ENCODE results near the gene MCC. TPM values are rescaled to one million over a fixed set of nuclear protein-coding genes. Genes with fewer than 3 reads are reported as not detected.

Gene MCC
- total RNA-seq, 1 experiment from 2014 or later = 23.5 TPM

DNA sequence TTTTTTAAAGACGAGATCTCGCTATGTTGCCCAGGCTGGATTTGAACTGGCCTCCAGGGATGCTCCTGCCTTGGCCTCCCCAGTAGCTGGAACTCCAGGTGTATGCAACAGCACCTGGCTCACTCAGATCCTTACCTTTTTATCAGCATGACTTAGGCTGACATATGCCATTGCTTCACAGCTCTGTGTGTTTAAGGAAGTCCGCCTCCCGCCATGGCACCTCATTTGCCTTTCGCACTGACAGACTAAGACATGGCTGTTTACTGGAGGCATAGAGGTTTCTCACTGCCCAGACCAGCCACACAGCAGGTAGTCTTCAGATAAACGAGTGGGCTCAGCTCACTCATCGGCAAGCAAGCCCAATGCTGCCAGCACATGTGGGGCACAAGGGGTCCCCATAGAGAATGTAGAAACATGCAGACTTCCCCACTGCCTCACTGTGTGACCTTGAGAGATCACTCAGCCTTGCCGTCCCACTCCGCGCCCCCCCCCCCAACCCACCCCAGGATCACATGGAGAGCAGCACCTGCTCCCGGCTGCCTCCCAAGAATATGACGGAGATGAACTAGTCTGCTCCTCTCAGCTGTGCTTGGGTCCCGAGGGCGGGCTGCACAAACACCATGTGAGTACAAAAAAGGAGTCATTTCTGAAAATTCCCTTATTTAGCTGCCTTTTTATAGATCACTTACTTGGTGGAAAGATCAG, 448.9 kb downstream of the MCC start (continued):
- TF ChIP-seq, protein P1, sequence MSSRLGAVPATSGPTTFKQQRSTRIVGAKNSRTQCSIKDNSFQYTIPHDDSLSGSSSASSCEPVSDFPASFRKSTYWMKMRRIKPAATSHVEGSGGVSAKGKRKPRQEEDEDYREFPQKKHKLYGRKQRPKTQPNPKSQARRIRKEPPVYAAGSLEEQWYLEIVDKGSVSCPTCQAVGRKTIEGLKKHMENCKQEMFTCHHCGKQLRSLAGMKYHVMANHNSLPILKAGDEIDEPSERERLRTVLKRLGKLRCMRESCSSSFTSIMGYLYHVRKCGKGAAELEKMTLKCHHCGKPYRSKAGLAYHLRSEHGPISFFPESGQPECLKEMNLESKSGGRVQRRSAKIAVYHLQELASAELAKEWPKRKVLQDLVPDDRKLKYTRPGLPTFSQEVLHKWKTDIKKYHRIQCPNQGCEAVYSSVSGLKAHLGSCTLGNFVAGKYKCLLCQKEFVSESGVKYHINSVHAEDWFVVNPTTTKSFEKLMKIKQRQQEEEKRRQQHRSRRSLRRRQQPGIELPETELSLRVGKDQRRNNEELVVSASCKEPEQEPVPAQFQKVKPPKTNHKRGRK (CRISPR knock-in tag; IDR thresholded peaks at IDR 0.05; ENCODE audit: borderline replicate concordance) = no peak
- TF ChIP-seq OVOL2 (CRISPR knock-in tag; IDR thresholded peaks at IDR 0.05; ENCODE audit: borderline replicate concordance) = no peak
- TF ChIP-seq, protein P2, sequence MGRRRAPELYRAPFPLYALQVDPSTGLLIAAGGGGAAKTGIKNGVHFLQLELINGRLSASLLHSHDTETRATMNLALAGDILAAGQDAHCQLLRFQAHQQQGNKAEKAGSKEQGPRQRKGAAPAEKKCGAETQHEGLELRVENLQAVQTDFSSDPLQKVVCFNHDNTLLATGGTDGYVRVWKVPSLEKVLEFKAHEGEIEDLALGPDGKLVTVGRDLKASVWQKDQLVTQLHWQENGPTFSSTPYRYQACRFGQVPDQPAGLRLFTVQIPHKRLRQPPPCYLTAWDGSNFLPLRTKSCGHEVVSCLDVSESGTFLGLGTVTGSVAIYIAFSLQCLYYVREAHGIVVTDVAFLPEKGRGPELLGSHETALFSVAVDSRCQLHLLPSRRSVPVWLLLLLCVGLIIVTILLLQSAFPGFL (CRISPR knock-in tag; IDR thresholded peaks at IDR 0.05; ENCODE audit: borderline replicate concordance) = no peak

DNA sequence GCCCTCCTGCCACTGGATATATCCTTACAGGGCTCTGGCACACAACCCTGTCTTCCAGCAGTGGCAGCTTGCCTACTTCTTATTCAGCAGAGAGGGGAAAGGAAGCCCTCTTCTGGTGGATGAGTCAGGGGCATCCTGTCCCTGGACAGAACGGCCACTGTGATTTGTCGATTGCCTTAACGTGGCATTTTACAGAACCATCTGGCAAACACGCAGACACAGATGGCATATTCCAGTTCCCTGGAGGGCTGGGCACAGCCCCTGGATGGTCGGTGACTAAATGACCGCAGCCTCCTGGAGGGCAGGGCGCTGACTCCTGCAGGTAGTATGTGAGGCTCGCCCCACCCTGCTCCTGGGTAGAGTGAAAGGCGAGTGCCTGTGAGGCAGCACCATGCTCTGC, 449.5 kb downstream of the MCC start:
- H3K36me3 Mint-ChIP-seq = peaks cover 3% of the 10 kb centered on the region
- TF ChIP-seq MYBL2 (CRISPR knock-in tag; IDR thresholded peaks at IDR 0.05) (no peak), GTF2I (CRISPR knock-in tag; conservative IDR thresholded peaks at IDR 0.05) (no peak), ATF1 (CRISPR knock-in tag; IDR thresholded peaks at IDR 0.05) (no peak), ZNF396 (CRISPR knock-in tag; IDR thresholded peaks at IDR 0.05; ENCODE audit: borderline replicate concordance) (no peak), ZNF138 (CRISPR knock-in tag; conservative IDR thresholded peaks at IDR 0.05) (no peak), SMAD3 (CRISPR knock-in tag; IDR thresholded peaks at IDR 0.05; ENCODE audit: borderline replicate concordance) (no peak), FOXK1 (CRISPR knock-in tag; IDR thresholded peaks at IDR 0.05) (no peak), ZNF232 (CRISPR knock-in tag; IDR thresholded peaks at IDR 0.05) (no peak)
- TF ChIP-seq, protein P3, sequence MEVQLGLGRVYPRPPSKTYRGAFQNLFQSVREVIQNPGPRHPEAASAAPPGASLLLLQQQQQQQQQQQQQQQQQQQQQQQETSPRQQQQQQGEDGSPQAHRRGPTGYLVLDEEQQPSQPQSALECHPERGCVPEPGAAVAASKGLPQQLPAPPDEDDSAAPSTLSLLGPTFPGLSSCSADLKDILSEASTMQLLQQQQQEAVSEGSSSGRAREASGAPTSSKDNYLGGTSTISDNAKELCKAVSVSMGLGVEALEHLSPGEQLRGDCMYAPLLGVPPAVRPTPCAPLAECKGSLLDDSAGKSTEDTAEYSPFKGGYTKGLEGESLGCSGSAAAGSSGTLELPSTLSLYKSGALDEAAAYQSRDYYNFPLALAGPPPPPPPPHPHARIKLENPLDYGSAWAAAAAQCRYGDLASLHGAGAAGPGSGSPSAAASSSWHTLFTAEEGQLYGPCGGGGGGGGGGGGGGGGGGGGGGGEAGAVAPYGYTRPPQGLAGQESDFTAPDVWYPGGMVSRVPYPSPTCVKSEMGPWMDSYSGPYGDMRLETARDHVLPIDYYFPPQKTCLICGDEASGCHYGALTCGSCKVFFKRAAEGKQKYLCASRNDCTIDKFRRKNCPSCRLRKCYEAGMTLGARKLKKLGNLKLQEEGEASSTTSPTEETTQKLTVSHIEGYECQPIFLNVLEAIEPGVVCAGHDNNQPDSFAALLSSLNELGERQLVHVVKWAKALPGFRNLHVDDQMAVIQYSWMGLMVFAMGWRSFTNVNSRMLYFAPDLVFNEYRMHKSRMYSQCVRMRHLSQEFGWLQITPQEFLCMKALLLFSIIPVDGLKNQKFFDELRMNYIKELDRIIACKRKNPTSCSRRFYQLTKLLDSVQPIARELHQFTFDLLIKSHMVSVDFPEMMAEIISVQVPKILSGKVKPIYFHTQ (CRISPR knock-in tag; IDR thresholded peaks at IDR 0.05) = no peak
- TF ChIP-seq, protein P4, sequence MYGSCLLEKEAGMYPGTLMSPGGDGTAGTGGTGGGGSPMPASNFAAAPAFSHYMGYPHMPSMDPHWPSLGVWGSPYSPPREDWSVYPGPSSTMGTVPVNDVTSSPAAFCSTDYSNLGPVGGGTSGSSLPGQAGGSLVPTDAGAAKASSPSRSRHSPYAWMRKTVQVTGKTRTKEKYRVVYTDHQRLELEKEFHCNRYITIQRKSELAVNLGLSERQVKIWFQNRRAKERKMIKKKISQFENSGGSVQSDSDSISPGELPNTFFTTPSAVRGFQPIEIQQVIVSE (CRISPR knock-in tag; IDR thresholded peaks at IDR 0.05; ENCODE audit: borderline replicate concordance) = no peak
- TF ChIP-seq, protein P5, sequence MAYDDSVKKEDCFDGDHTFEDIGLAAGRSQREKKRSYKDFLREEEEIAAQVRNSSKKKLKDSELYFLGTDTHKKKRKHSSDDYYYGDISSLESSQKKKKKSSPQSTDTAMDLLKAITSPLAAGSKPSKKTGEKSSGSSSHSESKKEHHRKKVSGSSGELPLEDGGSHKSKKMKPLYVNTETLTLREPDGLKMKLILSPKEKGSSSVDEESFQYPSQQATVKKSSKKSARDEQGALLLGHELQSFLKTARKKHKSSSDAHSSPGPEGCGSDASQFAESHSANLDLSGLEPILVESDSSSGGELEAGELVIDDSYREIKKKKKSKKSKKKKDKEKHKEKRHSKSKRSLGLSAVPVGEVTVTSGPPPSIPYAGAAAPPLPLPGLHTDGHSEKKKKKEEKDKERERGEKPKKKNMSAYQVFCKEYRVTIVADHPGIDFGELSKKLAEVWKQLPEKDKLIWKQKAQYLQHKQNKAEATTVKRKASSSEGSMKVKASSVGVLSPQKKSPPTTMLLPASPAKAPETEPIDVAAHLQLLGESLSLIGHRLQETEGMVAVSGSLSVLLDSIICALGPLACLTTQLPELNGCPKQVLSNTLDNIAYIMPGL (CRISPR knock-in tag; IDR thresholded peaks at IDR 0.05) = no peak
- TF ChIP-seq, protein P6, sequence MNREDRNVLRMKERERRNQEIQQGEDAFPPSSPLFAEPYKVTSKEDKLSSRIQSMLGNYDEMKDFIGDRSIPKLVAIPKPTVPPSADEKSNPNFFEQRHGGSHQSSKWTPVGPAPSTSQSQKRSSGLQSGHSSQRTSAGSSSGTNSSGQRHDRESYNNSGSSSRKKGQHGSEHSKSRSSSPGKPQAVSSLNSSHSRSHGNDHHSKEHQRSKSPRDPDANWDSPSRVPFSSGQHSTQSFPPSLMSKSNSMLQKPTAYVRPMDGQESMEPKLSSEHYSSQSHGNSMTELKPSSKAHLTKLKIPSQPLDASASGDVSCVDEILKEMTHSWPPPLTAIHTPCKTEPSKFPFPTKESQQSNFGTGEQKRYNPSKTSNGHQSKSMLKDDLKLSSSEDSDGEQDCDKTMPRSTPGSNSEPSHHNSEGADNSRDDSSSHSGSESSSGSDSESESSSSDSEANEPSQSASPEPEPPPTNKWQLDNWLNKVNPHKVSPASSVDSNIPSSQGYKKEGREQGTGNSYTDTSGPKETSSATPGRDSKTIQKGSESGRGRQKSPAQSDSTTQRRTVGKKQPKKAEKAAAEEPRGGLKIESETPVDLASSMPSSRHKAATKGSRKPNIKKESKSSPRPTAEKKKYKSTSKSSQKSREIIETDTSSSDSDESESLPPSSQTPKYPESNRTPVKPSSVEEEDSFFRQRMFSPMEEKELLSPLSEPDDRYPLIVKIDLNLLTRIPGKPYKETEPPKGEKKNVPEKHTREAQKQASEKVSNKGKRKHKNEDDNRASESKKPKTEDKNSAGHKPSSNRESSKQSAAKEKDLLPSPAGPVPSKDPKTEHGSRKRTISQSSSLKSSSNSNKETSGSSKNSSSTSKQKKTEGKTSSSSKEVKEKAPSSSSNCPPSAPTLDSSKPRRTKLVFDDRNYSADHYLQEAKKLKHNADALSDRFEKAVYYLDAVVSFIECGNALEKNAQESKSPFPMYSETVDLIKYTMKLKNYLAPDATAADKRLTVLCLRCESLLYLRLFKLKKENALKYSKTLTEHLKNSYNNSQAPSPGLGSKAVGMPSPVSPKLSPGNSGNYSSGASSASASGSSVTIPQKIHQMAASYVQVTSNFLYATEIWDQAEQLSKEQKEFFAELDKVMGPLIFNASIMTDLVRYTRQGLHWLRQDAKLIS (CRISPR knock-in tag; IDR thresholded peaks at IDR 0.05; ENCODE audit: borderline replicate concordance) = no peak
- TF ChIP-seq, protein P2 (CRISPR knock-in tag; IDR thresholded peaks at IDR 0.05; ENCODE audit: borderline replicate concordance) = no peak
- TF ChIP-seq, protein P7, sequence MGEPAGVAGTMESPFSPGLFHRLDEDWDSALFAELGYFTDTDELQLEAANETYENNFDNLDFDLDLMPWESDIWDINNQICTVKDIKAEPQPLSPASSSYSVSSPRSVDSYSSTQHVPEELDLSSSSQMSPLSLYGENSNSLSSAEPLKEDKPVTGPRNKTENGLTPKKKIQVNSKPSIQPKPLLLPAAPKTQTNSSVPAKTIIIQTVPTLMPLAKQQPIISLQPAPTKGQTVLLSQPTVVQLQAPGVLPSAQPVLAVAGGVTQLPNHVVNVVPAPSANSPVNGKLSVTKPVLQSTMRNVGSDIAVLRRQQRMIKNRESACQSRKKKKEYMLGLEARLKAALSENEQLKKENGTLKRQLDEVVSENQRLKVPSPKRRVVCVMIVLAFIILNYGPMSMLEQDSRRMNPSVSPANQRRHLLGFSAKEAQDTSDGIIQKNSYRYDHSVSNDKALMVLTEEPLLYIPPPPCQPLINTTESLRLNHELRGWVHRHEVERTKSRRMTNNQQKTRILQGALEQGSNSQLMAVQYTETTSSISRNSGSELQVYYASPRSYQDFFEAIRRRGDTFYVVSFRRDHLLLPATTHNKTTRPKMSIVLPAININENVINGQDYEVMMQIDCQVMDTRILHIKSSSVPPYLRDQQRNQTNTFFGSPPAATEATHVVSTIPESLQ (CRISPR knock-in tag; IDR thresholded peaks at IDR 0.05) = no peak
- no peaks in the 10 kb centered on the region for H3K27me3 Mint-ChIP-seq (ENCODE audit: low read depth)
- peaks cover 31% of the 10 kb centered on the region for H3K4me1 Mint-ChIP-seq
- POLR2A ChIA-PET = interaction anchor here (0.6 kb wide), 1 partner anchor 13 kb away, joined by 6 read pairs; no protein-coding TSS in a partner anchor
- H3K27ac Mint-ChIP-seq = no peak overlapping the region
- ATAC-seq = peak; percentile 12
- no peak for DNase-seq (ENCODE audit: low spot score)
- H3K4me3 Mint-ChIP-seq = no peak overlapping the region
- H3K9me3 Mint-ChIP-seq = no peaks in the 10 kb centered on the region
- CTCF ChIA-PET = interaction anchor here (0.9 kb wide), 1 partner anchor 43 kb away, joined by 4 read pairs; no protein-coding TSS in a partner anchor
